ENCODE results near the gene MUS81.
"Not testable (repeated sequence)": the region's sequence is repeated elsewhere in the genome, so short reads cannot be mapped to it uniquely, and the experiment has no call there.

Gene MUS81

DNA sequence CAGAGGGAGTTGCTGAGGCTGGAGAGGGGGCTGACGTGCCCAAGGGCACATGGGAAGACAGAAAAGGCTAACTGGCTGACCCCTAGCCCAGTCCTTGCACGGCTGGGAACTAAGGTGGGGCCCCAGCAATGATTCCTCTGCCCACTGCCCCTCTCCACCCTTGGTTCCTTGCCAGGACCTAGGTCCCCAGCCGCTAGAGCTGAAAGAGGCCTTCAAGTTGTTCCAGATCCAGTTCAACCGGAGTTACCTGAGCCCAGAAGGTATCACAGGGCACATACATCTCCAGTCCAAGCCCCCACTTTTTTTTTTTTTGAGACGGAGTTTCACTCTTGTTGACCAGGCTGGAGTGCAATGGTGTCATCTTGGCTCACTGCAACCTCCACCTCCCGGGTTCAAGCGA is 19.8 kb downstream of the MUS81 start:
- no peak for DNase-seq

DNA sequence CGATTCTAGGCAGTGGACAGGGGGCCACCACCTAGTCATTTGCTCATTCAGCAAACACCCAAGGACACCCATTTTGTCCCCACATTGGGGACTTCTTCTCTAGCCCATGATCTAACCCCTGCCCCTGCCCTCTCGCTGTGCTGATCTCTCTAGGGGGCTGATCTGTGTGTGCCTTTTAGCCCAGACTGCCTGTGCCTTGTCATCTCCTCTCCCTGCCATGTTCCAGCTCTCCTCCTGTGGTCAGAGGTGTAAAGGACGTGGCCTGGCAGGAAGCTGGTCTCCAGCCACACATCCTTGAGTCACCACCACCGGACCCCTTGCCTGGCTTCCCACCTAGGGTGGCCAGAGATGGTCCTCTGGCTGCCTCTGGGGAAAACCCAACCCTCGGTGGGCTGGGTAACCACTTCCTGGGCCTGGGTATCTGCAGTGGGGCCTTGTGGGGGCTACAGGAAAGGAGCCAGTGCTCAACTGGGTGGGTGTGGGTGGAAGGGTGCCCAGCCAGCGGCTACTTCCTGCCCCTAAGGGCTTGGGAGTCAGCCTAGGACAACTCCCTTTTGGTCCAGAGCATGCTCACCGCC is 20.7 kb downstream of the MUS81 start:
- no peak for DNase-seq

DNA sequence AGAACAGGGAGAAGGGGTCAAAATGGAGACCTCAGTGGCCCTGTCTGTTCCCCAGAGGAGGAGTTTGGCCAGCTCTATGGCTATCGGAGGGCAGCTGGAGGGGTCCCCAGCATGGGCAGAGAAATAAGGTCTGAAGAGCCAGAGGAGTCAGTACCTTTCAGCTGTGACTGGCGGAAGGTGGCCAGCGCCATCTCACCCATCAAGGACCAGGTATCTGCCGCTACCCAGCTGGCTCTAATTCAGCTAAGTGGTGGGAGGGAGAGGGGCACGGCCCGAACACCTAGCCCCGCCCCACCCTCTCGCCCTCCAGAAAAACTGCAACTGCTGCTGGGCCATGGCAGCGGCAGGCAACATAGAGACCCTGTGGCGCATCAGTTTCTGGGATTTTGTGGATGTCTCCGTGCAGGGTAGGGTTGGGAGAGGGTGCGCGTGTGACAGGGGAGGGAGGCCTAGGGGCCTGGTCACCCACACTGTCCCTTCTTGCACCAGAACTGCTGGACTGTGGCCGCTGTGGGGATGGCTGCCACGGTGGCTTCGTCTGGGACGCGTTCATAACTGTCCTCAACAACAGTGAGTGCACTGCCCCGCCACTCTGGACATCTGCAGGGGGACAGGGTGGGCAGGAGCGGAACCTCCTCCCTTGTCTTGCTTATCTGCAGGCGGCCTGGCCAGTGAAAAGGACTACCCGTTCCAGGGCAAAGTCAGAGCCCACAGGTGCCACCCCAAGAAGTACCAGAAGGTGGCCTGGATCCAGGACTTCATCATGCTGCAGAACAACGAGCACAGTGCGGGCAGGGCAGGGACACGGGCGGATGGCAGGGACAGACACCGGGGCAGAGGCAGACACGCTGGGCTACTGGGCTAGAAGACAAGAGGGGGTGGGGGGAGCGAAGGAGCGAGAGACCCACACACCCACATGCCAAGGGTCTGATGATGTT is 22.2 kb downstream of the MUS81 start:
- DNase-seq, result no peak

- no peak for DNase-seq
These were observed 23.0 kb downstream of the MUS81 start for GRCh38 chr11:65883058-65883761.

DNA sequence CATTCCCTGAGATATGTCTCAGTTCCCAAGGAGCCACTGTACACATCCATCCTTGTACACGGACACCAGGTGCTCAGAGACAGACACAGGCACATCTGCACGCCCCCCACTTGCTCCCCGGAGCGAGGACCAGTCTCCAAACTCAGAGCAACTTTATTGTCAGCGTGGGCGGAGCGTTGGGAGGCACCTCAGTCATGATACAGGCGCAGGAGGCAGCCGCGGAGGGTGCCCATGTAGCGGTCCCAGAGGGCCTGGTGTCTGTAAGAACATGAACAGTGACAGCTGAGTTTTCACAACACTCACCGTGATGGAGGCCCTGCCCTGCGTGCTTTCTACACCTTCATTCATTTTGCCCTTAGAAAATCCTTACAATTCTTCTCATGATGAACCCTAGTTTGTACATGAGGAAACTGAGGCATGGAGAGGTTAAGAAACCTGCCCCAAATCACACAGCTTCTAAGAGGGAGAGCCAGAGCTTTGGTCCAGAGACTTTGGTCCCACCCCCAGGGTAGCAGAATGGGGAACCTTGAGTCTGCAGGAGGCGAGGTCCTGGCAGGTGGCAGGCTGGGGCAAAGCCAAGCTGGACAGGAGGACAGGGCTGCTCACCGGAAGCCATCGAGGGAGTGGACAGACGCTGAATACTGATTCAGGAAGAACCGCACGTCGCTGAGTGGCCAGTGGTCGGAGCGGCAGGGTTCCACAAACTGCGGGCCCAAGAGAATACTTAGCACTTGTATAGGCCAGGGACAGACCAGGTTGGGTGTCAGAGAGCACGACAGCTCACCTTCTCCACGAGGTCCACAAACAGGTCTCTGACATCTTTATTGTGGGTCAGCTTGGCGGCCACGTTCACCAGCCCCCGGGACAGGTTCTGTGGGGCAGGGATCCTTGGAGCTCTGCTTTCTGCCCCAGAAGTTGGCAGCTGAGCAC is 23.8 kb downstream of the MUS81 start:
- no peak for DNase-seq

- DNase-seq, result peak; percentile 58
These were observed 24.5 kb downstream of the MUS81 start for GRCh38 chr11:65884716-65885092.

- DNase-seq, result no peak
These were observed 25.0 kb downstream of the MUS81 start for GRCh38 chr11:65885231-65885630.

GRCh38 chr11:65885808-65886536 is 25.7 kb downstream of the MUS81 start:
- DNase-seq, result no peak

- DNase-seq, result no peak
These were observed 26.8 kb downstream of the MUS81 start for GRCh38 chr11:65886826-65887722.

- DNase-seq, result no peak
These were observed 27.5 kb downstream of the MUS81 start for GRCh38 chr11:65887723-65888162.

DNA sequence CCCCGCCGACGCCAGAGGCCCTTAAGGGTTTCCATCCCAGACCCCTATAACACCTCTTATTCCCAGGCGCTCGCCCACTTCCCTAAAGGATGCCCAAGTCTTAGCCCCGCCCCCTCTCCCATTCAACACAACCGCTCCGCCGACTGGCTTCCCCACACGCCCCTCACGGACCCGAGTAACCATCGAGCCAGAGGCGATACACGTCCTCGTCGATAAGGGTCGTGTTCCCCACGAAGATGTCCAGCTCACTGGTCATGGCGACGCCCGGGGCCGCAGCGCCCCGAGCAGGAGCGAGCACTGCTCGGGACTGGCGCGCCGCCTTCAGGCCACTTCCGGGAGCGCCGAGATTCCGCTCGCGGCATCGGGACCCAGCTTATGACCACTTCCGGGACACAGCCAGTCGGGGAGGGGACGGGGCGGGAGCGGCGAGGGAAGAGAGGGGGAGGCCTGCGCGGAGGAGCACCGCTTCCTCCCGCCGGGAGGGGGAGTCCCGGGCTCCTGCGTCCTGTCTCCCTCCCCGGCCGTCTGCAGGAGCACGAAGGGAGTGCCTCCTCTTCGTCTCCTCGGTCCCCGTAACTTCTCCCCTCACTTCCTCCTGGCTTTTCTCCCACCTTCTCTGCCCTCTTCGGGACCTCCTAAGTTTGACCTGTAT is 28.1 kb downstream of the MUS81 start, which contains the start of gene FIBP:
Gene FIBP (minus strand): TSS at position 309 of the 652 bp plus-strand sequence. CDS start 53 bp downstream, at position 256.
- DNase-seq, result peak; percentile 95

DNA sequence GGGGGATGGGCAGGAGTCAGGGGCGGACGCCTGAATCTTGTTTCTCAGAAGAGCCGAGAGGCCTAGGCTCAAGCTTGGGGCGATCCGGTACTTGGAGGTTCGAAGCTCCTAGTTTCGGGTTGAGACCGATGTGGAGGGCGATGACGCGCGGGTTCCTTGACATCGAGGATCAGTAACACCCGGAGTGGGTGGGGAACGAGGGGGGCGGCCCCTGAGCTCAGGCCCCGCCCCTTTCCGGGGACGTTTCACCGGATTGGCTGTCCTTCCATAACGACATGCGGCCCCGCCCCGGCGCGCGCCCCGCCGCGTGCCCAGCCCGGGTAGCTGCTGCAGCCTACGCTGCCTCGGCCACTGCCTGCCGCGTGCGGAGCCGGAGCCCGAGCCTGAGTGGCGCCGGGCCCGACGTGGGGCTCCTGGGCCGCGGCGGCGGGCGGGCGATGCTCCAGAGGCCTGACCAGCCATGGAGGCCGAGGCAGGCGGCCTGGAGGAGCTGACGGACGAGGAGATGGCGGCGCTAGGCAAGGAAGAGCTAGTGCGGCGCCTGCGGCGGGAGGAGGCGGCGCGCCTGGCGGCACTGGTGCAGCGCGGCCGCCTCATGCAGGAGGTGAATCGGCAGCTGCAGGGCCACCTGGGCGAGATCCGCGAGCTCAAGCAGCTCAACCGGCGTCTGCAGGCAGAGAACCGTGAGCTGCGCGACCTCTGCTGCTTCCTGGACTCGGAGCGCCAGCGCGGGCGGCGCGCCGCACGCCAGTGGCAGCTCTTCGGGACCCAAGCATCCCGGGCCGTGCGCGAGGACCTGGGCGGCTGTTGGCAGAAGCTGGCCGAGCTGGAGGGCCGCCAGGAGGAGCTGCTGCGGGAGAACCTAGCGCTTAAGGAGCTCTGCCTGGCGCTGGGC is 30.3 kb downstream of the MUS81 start, which contains the start of gene CCDC85B:
Gene CCDC85B (plus strand): TSS at position 350 of the 895 bp plus-strand sequence. CDS start 111 bp downstream, at position 461.
- peak; percentile 91 for DNase-seq

GRCh38 chr11:65891219-65892136 is 31.2 kb downstream of the MUS81 start:
- DNase-seq, result no peak

- not testable (repeated sequence) for DNase-seq
These were observed 31.9 kb downstream of the MUS81 start for GRCh38 chr11:65892137-65892540.

GRCh38 chr11:65892661-65893317 is 32.6 kb downstream of the MUS81 start:
- no peak for DNase-seq

GRCh38 chr11:65894034-65894591 is 33.9 kb downstream of the MUS81 start:
- DNase-seq, result no peak

Data from NCI-H1105 (cell line).